Ascending aorta (tissue), 2 donors: ENCODE results near the gene DAB1. TPM values are rescaled to one million over a fixed set of nuclear protein-coding genes. Genes with fewer than 3 reads are reported as not detected.

Experiments
- DNase-seq, 2 donors: peaks; one replicate each; pipeline ENCODE4 v3.0.0-alpha.2; 2019; ENCODE audit warnings: low spot score in 2 of 2
- H3K27ac ChIP-seq, 2 donors: fragments of 200-600 bp; sonication (generic); one replicate each; pipeline ENCODE4 v1.5.1; 2016 to 2017; ENCODE audit warnings: mild to moderate bottlenecking in 1 of 2
- H3K27me3 ChIP-seq: fragments of 200-600 bp; sonication (generic); one replicate; pipeline ENCODE4 v1.5.1; 2017
- H3K36me3 ChIP-seq, 2 donors: fragments of 200-600 bp; sonication (generic); one replicate each; pipeline ENCODE4 v1.5.1; 2016
- H3K4me1 ChIP-seq, 2 donors: fragments of 200-600 bp; sonication (generic); one replicate each; pipeline ENCODE4 v1.5.1; 2016 to 2017; ENCODE audit warnings: mild to moderate bottlenecking in 1 of 2
- H3K4me3 ChIP-seq, 2 donors: fragments of 200-600 bp; sonication (generic); one replicate each; pipeline ENCODE4 v1.5.1; 2016 to 2017; ENCODE audit warnings: mild to moderate bottlenecking in 1 of 2
- H3K9me3 ChIP-seq, 2 donors: fragments of 200-600 bp; sonication (generic); one replicate each; pipeline ENCODE4 v1.5.1; 2016
- CTCF ChIP-seq, 3 experiments: fragments of 200-600 bp in 2 of 3; fragments of 450-650 bp in 1 of 3; sonication (generic) in 2 of 3; IDR thresholded peaks; one replicate each; pipeline ENCODE4 v1.5.1; 2016 to 2019; ENCODE audit warnings: antibody characterized with exemption in 3 of 3, mild to moderate bottlenecking in 1 of 3, moderate library complexity in 1 of 3
- intact Hi-C: fragments of 100-400 bp; cut with DNase I; formaldehyde crosslinking; loops from one replicate; pipeline ENCODE4 v1.15.1; 2023
- total RNA-seq: library from RNA; depleted of rRNA; stranded (reverse); fragments of >200 nt; gene quantifications from one replicate; pipeline ENCODE4 v1.1.0, GENCODE V29; 2016

The DAB1 gene
- total RNA-seq, 1 donor from 2014 or later: not detected

DNA sequence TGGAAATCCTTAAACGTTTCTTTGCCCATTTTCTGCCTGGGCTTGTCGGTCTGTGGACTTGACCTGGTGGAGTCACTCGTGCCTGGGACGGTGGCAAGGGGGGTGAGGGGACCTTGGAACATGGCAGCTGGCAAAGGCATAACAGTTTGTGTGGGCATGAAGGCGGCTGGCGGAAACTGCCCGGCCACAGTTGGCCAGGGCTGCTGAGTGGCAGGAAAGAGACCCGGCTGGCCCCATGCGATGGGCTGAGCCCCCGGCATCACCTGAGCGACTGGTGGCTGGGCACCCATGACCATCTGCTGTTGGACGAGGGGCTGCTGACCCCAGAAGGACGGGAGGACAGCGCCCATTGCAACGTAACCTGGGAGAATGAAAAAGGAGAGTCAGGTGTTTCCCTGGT is 408.8 kb downstream of the DAB1 start:
- no peak for TF ChIP-seq CTCF (IDR thresholded peaks at IDR 0.05)
- Histone ChIP-seq H3K36me3 (no peaks in the 10 kb centered on the region), H3K9me3 (no peaks in the 10 kb centered on the region), H3K27ac (no peak overlapping the region), H3K4me1 (no peaks in the 10 kb centered on the region), H3K27me3 (no peaks in the 10 kb centered on the region), H3K4me3 (no peak overlapping the region)
- intact Hi-C loops: no loop called here
- no peak for DNase-seq

DNA sequence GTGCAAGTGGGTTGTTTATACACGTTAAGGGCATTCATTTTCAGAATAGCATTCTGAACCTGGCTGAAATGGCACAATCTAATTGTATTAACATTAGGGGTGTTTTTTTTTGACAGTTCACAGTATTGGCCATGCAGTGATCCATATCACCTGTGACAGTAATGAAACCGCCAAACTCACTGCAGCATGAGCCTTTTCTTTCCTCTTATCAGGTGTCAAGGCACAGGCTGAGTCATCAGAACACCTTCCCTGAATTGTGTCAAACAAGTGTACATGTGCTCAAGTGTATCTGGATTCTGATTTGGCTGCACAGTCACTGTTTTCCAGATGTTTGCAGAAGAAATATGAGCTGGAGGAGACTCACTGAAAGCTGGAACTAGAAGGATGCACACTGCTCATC is 410.3 kb downstream of the DAB1 start:
- intact Hi-C loops: no loop called here
- Histone ChIP-seq H3K4me3 (no peak overlapping the region), H3K27ac (no peak overlapping the region), H3K9me3 (no peaks in the 10 kb centered on the region), H3K4me1 (no peaks in the 10 kb centered on the region), H3K36me3 (no peaks in the 10 kb centered on the region), H3K27me3 (no peaks in the 10 kb centered on the region)
- TF ChIP-seq CTCF (IDR thresholded peaks at IDR 0.05): no peak
- DNase-seq: no peak

GRCh38 chr1:57012315-57012714 is 411.5 kb downstream of the DAB1 start:
- Histone ChIP-seq H3K4me3 (no peak overlapping the region), H3K27ac (no peak overlapping the region), H3K36me3 (no peaks in the 10 kb centered on the region), H3K27me3 (no peaks in the 10 kb centered on the region), H3K9me3 (no peaks in the 10 kb centered on the region), H3K4me1 (no peaks in the 10 kb centered on the region)
- DNase-seq: no peak
- no peak for TF ChIP-seq CTCF (IDR thresholded peaks at IDR 0.05)
- intact Hi-C loops: no loop called here

DNA sequence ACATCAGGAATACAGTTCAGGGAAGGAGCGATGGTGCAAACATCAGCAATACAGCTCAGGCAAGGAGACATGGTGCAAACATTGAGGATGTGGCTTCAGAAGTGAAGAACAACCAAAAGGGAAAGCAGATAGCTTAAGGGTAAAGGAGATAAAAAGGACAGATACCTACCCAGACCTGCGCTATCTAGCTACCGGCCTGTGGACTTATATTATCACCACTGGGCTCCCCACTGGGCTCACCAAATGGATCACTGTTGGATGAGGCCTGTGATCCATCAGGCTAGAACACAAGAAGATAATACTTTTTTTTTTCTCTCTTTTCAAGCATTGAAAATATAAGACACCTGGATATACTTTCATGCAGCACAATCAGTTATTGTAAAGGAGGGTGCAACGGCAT is 413.3 kb downstream of the DAB1 start:
- Histone ChIP-seq H3K4me1 (no peaks in the 10 kb centered on the region), H3K27me3 (no peaks in the 10 kb centered on the region), H3K4me3 (no peak overlapping the region), H3K9me3 (no peaks in the 10 kb centered on the region), H3K36me3 (no peaks in the 10 kb centered on the region), H3K27ac (no peak overlapping the region)
- intact Hi-C loops: no loop called here
- DNase-seq: no peak
- no peak for TF ChIP-seq CTCF (IDR thresholded peaks at IDR 0.05)

DNA sequence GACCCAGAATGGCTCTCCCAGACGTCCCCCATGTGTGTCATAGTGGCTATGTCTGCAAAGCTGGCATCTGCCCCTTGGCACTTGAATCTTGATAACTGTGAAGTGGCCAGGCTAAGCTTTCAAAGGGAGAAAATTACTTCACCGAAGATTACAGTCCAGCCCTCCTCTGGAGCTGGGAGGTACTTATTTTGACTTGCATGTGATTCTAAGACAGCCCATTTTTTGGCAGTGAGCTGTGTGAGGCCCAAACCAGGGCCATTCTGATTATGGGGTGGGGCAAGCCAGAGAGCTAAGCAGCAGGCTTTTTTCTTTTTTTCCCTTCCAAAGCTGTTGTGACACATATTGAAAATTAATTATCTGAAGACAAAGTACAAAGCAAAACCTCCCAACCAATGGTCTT is 415.9 kb downstream of the DAB1 start:
- Histone ChIP-seq H3K4me3 (no peak overlapping the region), H3K27ac (no peak overlapping the region), H3K9me3 (no peaks in the 10 kb centered on the region), H3K36me3 (no peaks in the 10 kb centered on the region), H3K4me1 (no peaks in the 10 kb centered on the region), H3K27me3 (no peaks in the 10 kb centered on the region)
- TF ChIP-seq CTCF (IDR thresholded peaks at IDR 0.05): no peak
- intact Hi-C loops: no loop called here
- DNase-seq: no peak

GRCh38 chr1:57007472-57007871 is 416.4 kb downstream of the DAB1 start:
- intact Hi-C loops: no loop called here
- H3K4me1 ChIP-seq: no peaks in the 10 kb centered on the region
- H3K4me3 ChIP-seq: no peak overlapping the region
- no peaks in the 10 kb centered on the region for H3K36me3 ChIP-seq
- no peak for DNase-seq
- H3K9me3 ChIP-seq: no peaks in the 10 kb centered on the region
- H3K27me3 ChIP-seq: no peaks in the 10 kb centered on the region
- H3K27ac ChIP-seq: no peak overlapping the region
- no peak for TF ChIP-seq CTCF (IDR thresholded peaks at IDR 0.05)
